Measurements from ENCODE around the gene SNAI1.

- no peak for TF ChIP-seq EZH2phosphoT487 (IDR thresholded peaks at IDR 0.05; ENCODE audit: insufficient read depth, low read depth)
- no peak for TF ChIP-seq EZH2 (IDR thresholded peaks at IDR 0.05; ENCODE audit: insufficient read depth, poor library complexity, severe bottlenecking)
Observed at GRCh38 chr20:49986049-49986448, 3.3 kb downstream of the SNAI1 start.

All from GM23248 (cell line).